Jurkat, Clone E6-1 (cell line): ENCODE results near the gene LRTM1.

Source experiments
- DNase-seq: peaks from one replicate; pipeline ENCODE4 v3.0.0-alpha.2; 2011; ENCODE audit warnings: low read depth, low spot score
- H3K4me3 ChIP-seq: 2 replicates; pipeline ENCODE4 v1.5.1; 2011; ENCODE audit warnings: mild to moderate bottlenecking, low read length, control low read depth, moderate library complexity

Gene LRTM1

GRCh38 chr3:54949491-54950044 lies 21.7 kb upstream of the LRTM1 start:
- DNase-seq: no peak
- no peak overlapping the region for H3K4me3 ChIP-seq

DNA sequence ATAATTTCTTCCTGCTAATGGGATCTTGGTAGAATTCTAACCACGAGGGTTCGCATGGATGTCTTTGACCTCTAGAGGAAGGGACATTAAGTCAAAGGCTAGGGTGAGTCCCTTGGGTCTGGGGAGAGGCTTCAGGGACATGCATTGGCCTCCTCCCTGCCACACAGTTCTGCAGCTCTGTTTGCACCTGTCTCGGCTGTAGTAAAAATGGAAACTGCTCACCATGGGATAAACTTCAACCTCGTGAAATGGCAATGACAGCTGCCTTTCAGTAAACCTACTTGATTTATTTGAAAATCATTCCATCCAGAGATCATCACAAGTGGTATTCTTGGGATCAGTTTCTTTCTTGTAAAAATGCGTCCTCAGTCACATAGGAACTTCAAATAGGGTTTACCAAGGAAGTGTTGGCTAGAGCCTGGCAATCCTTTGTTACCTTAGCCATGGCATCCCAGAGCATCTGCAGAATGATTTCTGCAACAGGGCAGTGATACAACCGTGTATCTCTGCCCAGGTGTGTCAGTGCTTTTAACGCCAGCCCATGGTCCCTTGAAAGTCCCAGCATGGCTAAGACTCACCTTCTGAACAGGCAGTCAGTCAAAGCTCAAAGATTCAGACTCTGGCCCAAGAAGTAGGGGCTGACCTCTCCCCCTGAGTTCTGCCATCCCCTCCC lies 14.0 kb upstream of the LRTM1 start:
- H3K4me3 ChIP-seq: no peak overlapping the region
- DNase-seq: no peak

DNA sequence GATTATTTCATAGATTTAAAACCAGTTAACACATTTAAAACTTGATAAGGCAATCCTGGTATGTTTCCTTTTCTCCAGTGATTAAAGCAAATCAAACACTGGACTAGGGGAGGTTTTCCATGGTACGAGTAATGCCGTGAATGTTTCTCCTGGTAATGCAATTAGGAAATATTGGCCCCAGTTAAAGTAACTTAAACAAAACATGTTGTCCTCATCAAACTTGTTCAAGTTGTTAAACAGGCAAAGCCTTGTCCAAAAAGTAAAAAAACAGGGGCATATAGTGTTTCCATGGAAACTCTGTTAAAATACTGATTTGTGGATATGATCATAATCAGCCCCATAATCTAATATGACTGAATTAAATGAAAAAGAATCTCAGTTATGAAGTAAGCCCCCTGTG lies 13.1 kb upstream of the LRTM1 start:
- no peak for DNase-seq

DNA sequence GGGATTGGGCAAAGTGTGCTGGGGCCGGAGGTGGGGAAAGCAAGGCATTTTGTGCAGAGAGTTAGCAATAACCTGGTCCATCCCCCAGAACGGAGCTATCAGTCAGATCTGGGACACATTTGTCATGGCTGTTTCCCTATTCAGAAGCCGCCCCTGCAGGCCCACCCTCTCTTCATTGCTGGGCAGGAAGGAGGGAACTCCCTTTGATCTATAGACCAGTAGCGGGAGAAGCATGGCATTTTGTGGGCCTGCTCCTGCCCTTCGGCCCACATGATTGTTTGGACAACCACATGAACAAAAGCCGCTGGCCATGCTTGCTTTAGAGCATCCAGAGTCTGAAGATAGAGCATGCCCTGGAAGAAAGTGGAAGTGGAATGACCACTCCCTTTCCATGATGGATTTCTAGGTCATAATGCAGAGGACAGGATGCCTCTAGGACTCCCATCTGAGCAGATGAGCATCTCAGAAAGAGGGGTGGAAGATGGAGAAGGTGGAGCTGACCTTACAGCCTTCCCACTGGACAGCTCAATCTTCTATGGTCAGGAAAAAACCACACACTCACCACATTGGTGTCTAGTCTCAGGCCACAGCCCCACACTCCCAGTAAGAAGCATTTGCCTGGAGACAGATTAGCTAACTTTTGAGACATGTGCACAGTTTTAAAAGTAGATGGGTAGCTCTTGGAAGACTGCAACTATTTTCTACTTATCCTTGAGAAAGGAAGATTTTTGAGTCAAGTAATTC lies 11.9 kb upstream of the LRTM1 start:
- no peak overlapping the region for H3K4me3 ChIP-seq
- DNase-seq: no peak

More for the DNA sequence above, 13.1 kb upstream of the LRTM1 start:
- no peak overlapping the region for H3K4me3 ChIP-seq

DNA sequence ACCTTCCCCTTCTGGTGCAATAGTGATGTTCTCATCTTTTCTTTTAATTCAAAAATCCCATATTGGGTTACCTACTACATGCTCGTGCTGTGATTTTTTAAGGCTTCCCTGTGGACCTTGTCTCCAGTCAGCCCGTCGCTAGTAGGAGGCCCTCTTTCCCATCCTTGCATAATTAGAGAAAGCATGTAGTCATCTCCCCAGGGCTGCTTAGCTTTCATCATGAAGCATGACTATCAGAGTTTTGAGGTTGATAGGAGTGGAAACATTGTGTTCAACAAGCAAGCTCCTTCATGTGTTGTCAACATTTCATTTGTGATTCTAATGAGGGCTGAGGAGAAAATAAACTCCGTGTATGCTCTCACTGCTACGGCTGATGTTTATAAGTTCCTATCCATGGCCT lies 8.7 kb upstream of the LRTM1 start:
- H3K4me3 ChIP-seq: no peak overlapping the region
- no peak for DNase-seq

- DNase-seq: no peak
- H3K4me3 ChIP-seq: no peak overlapping the region
These were observed 8.0 kb upstream of the LRTM1 start for GRCh38 chr3:54935869-54936268.

DNA sequence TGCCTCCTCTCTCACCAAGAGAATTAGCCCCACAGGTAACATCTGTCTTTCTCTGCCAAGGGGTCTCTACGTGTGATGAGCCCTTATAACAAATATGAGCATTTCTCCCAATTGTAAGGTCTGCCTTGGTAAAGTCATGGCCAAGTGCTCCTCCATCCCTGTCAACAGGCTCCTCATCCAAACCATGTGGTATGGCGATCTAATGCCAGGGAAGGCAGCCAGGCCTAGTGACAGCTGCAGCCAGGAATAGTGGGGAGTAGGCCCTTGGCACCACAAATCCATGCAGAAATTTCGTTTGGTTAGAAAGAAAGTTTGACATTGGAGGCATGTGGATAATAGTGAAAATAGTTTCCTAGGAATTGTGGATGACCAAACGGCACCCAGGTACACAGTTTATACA lies 4.7 kb upstream of the LRTM1 start:
- no peak overlapping the region for H3K4me3 ChIP-seq
- no peak for DNase-seq

DNA sequence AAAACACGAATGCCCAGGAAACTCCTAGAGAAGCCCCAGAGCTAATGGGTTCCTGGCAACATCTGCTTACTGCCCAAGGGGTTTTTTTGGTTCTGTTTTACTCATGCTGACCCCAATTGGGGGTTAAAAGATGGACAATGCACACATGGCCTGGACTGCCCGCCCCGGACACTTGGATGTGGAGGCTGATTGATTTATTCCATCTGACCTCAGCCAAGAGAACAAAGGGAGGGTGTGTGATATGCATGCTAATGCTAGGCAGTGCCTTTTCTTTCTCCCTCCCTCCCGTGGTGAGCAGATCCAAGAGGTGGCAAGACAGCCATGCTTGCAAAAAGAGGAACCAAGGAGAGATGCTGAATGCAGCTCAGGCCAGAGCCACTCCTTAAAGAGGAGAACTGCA lies 3.3 kb upstream of the LRTM1 start:
- no peak for DNase-seq
- no peak overlapping the region for H3K4me3 ChIP-seq

DNA sequence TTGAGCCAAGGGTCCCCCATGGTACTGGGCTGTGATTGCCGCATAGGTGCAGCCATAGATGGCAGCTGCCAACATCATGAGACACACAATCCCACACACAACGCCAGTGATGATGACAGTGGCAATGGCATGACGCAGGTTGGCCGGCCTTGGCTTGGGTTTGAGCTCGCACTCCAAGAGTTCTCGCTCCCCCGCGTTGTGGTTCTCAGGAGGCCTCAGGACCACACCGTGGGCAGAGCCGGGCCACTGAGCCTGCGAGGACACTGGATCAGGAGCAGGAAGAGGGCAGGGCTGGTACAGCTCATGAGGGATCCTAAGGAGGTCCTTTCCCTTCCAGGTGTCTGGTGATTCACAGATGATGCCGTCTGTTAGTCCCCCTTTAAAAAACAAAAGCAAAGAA lies 9.3 kb downstream of the LRTM1 start:
- DNase-seq: no peak
- H3K4me3 ChIP-seq: no peak overlapping the region

GRCh38 chr3:54917862-54918261 lies 10.0 kb downstream of the LRTM1 start:
- no peak overlapping the region for H3K4me3 ChIP-seq
- DNase-seq: no peak

- no peak for DNase-seq
- no peak overlapping the region for H3K4me3 ChIP-seq
These were observed 10.7 kb downstream of the LRTM1 start for GRCh38 chr3:54917174-54917573.

DNA sequence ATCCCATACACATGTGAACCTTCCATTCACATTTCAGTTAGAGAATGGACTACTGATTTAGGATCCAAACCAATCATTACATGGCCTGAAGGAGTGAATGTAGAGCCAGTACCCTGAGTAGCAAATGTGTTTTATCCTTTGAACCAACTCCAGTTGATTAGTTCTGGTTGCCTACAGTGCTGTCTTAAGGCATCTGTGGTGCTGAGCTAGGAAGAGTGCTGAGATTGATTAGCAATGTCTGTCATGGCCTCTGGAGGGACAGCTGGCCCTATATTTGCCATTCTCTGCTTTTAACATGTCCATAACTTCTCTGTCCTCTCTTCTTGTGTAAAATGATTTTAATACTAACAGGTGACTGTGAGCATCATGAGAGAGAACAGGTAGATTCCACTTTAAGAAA lies 11.1 kb downstream of the LRTM1 start:
- H3K4me3 ChIP-seq: no peak overlapping the region
- DNase-seq: no peak

DNA sequence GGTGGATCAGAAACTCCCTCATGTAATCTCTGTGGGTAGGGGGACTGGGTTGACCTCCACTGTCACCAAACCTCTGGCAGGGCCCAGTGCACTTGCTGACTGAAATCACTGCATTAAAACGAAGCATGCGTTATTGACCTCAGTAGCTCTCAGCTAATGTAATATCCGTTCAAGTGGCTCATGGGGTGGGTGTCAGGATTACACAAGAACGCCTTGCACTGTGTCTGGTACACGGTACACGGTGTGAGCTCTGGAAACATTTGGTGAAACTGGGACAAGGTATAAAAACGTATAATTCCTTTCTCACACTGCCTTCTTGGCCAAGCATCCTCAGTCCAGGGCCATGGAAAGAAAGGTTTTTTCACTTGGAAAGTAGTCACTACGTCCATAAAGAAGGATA lies 11.9 kb downstream of the LRTM1 start:
- H3K4me3 ChIP-seq: no peak overlapping the region

GRCh38 chr3:54915181-54915580 lies 12.7 kb downstream of the LRTM1 start:
- no peak overlapping the region for H3K4me3 ChIP-seq
- DNase-seq: no peak

More for the DNA sequence above, 11.9 kb downstream of the LRTM1 start:
- DNase-seq: no peak

- no peak for DNase-seq
- no peak overlapping the region for H3K4me3 ChIP-seq
These were observed 13.7 kb downstream of the LRTM1 start for GRCh38 chr3:54914180-54914579.

DNA sequence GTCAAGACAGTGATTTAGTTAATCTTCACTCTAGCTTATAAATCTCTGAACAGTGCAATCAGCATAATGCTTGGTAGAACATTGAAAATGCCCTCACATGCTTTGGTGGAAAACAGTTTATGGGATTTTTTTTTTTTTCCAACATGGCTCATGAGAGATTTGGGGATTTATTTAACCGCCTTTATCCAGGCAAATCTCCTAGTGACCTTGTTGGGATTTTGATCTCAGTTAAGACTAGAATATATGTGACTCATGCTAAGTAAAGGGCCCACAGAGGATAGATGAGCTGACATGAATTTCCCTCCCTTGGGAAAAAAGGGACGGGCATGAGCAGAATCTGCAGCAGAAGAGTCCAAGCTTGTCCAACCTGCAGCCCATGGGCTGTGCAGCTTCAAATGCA lies 18.7 kb downstream of the LRTM1 start:
- H3K4me3 ChIP-seq: no peak overlapping the region
- no peak for DNase-seq

GRCh38 chr3:54906763-54907162 lies 21.1 kb downstream of the LRTM1 start:
- no peak overlapping the region for H3K4me3 ChIP-seq
- DNase-seq: no peak

DNA sequence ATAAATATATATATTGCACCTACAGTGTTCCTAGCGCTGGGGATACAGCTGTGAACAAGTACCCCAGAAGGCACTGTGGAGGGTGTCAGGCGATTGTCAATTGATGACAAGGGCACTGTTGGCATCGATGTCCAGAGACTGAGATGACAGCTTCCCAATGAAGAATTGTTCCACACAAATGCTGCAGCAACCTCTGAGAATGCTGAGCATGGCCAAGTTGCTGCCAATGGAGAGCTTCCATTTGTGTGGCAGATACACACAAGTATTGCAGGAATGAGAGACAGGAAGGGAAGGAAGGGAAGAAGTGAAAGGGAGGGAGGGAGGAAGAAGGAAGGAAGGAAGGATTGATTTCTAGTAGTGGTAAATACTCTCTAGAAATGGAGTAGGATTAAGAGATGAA lies 21.9 kb downstream of the LRTM1 start:
- no peak overlapping the region for H3K4me3 ChIP-seq
- no peak for DNase-seq

- DNase-seq: no peak
- no peak overlapping the region for H3K4me3 ChIP-seq
These were observed 22.5 kb downstream of the LRTM1 start for GRCh38 chr3:54905261-54905888.
